Fibroblast of lung (primary cell): ENCODE data around the gene UNG.
"Not testable (repeated sequence)": the region's sequence is repeated elsewhere in the genome, so short reads cannot be mapped to it uniquely, and the experiment has no call there.

Experiments
- EZH2 ChIP-seq: IDR thresholded peaks from 2 replicates; pipeline ENCODE4 v1.5.1; 2012; ENCODE audit warnings: low read length, control low read depth, mild to moderate bottlenecking; ENCODE audit errors: missing control alignments
- TF ChIP-seq, protein P1 (sequence below), 2 donors: IDR thresholded peaks in 1 of 2; conservative IDR thresholded peaks in 1 of 2; 1 replicate in 1 of 2; 2 replicates in 1 of 2; pipeline ENCODE4 v1.5.1; 2011 to 2012; ENCODE audit warnings: low read length in 2 of 2, control low read depth in 1 of 2, inconsistent platforms in 1 of 2, low read depth in 1 of 2, mild to moderate bottlenecking in 1 of 2

DNA sequence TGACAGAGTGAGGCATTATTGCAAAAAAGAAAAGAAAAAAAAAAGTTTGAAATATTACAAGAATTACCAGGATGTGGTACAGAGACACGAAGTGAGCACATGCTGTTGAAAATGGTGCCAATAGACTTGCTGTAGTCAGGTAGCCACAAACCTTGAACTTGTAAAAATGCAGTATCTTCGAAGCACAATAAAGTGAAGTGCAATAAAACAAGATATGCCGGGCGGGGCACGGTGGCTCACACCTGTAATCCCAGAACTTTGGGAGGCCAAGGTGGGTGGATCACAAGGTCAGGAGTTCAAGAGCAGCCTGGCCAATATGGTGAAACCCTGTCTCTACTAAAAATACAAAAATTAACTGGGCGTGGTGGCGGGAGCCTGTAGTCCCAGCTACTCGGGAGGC is 47.6 kb upstream of the UNG start:
- not testable (repeated sequence) for TF ChIP-seq EZH2
- TF ChIP-seq, protein P1, sequence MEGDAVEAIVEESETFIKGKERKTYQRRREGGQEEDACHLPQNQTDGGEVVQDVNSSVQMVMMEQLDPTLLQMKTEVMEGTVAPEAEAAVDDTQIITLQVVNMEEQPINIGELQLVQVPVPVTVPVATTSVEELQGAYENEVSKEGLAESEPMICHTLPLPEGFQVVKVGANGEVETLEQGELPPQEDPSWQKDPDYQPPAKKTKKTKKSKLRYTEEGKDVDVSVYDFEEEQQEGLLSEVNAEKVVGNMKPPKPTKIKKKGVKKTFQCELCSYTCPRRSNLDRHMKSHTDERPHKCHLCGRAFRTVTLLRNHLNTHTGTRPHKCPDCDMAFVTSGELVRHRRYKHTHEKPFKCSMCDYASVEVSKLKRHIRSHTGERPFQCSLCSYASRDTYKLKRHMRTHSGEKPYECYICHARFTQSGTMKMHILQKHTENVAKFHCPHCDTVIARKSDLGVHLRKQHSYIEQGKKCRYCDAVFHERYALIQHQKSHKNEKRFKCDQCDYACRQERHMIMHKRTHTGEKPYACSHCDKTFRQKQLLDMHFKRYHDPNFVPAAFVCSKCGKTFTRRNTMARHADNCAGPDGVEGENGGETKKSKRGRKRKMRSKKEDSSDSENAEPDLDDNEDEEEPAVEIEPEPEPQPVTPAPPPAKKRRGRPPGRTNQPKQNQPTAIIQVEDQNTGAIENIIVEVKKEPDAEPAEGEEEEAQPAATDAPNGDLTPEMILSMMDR (conservative IDR thresholded peaks at IDR 0.05 in 1 of 2, IDR thresholded peaks at IDR 0.05 in 1 of 2; ENCODE audit: low read depth in 1 of 2, low read length in 2 of 2), result not testable (repeated sequence)
